ENCODE results near the gene GPR34.
A peak's percentile ranks its signal among the peaks of the same experiment; 100 is the strongest.

Gene GPR34

DNA sequence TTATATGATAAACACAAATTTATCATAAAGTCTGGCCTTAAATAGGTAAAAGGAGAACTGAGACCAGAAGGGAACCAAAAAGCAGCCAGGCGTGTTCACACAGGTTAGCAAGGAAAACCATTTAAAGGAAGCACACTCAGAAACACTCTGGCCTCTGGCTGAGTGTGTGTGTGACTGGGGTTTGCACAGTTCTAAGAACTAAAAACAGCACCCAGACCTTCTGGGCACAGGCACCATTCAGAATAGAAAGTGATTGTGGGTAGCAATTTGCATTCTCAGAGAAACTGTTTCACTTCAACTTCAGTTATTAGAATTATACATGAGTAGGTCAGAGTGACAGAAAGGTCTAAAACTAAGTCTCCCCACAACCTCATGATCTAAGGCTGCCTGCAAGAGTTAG is 45.2 kb downstream of the GPR34 start:
- DNase-seq (ENCODE audit: low spot score), result no peak

DNA sequence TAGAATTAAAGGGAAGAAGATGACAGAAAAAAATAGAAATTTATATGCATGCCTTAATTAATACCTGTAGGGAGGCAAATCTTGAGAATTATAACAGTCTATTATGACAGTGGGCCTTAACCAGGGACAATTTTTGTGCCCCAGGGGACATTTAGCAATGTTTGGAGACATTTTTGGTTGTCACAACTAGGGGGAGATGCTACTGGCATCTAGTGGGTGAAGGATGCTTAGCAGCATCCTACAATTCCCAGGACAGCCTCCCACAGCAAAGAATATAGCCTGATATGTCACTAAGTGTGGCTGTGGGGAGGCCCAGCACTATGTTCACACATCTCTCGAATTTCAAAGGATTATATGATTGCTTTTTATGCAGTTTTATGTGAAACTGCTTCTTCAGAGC is 45.8 kb downstream of the GPR34 start:
- DNase-seq (ENCODE audit: low spot score), result peak; percentile 3

DNA sequence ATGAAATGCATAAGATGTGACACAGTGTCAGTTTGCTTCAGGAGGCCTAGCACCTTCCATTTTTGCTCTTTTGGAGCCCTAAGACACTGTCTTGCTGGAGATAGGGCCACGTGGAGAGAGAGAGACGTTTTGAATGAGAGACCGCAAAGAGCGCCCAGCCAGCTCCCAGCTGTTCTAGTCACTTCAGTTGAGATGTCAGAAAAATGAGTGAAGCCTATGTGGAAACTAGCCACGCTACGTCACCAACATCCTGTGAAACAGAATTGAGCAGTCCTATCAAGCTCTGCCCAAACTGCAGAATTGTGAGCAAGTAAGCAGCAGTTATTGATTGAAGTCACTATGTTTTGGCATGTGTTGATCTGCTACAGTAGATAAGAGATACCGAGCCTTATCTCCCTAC is 48.3 kb downstream of the GPR34 start:
- no peak for DNase-seq (ENCODE audit: low spot score)

DNA sequence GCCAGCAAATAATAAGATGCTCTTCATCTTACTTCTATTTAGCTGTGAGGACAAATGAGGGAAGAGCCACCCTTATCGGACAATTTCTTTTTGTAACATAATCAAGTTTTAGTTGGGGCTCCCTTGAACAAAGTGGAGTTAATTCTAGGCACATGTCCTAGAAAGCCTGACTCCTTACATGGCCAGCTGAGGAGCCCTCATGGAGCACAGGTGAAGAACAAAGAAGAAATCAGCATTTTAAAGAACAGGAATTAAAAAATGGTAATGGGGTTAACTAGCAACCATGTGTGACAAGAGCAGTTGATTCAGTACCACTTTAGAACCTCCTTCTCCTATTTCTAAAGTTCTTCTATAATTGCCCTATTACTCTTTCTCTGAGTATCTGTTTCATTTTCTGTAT is 51.1 kb downstream of the GPR34 start:
- no peak for DNase-seq (ENCODE audit: low spot score)

Small RNA genes lying within 50 kb of the gene (small RNA-seq; reads per million reads assigned to genes)
- 0 to 0.22 reads per million in 2 experiments for gene RN7SL144P
